C4-2B (cell line): ENCODE measurements around the gene ASAP2.

ENCODE experiments used
- H3K27ac ChIP-seq: fragments of 450-650 bp; 2 replicates; pipeline ENCODE4 v1.5.1; 2017
- ZFX ChIP-seq: fragments of 450-650 bp; IDR thresholded peaks from 2 replicates; pipeline ENCODE4 v1.6.1; 2017
- TF ChIP-seq, protein P1 (sequence below): fragments of 450-650 bp; conservative IDR thresholded peaks from 2 replicates; pipeline ENCODE4 v1.5.1; 2017; ENCODE audit warnings: mild to moderate bottlenecking

Gene ASAP2

GRCh38 chr2:9222239-9222892, 15.8 kb downstream of the ASAP2 start:
- no peak overlapping the region for H3K27ac ChIP-seq
- TF ChIP-seq ZFX: no peak
- TF ChIP-seq, protein P1, sequence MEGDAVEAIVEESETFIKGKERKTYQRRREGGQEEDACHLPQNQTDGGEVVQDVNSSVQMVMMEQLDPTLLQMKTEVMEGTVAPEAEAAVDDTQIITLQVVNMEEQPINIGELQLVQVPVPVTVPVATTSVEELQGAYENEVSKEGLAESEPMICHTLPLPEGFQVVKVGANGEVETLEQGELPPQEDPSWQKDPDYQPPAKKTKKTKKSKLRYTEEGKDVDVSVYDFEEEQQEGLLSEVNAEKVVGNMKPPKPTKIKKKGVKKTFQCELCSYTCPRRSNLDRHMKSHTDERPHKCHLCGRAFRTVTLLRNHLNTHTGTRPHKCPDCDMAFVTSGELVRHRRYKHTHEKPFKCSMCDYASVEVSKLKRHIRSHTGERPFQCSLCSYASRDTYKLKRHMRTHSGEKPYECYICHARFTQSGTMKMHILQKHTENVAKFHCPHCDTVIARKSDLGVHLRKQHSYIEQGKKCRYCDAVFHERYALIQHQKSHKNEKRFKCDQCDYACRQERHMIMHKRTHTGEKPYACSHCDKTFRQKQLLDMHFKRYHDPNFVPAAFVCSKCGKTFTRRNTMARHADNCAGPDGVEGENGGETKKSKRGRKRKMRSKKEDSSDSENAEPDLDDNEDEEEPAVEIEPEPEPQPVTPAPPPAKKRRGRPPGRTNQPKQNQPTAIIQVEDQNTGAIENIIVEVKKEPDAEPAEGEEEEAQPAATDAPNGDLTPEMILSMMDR: no peak

GRCh38 chr2:9222893-9223287, 16.3 kb downstream of the ASAP2 start:
- H3K27ac ChIP-seq: no peak overlapping the region
- no peak for TF ChIP-seq ZFX
- TF ChIP-seq, protein P1: no peak

- TF ChIP-seq ZFX: no peak
- TF ChIP-seq, protein P1: no peak
Observed at GRCh38 chr2:9225806-9226205, 19.2 kb downstream of the ASAP2 start.

GRCh38 chr2:9226458-9227380, 20.1 kb downstream of the ASAP2 start:
- no peak overlapping the region for H3K27ac ChIP-seq
- TF ChIP-seq, protein P1: no peak
- no peak for TF ChIP-seq ZFX

More at GRCh38 chr2:9225806-9226205, 19.2 kb downstream of the ASAP2 start:
- H3K27ac ChIP-seq: no peak overlapping the region

GRCh38 chr2:9228088-9228751, 21.6 kb downstream of the ASAP2 start:
- TF ChIP-seq, protein P1: no peak
- TF ChIP-seq ZFX: no peak

DNA sequence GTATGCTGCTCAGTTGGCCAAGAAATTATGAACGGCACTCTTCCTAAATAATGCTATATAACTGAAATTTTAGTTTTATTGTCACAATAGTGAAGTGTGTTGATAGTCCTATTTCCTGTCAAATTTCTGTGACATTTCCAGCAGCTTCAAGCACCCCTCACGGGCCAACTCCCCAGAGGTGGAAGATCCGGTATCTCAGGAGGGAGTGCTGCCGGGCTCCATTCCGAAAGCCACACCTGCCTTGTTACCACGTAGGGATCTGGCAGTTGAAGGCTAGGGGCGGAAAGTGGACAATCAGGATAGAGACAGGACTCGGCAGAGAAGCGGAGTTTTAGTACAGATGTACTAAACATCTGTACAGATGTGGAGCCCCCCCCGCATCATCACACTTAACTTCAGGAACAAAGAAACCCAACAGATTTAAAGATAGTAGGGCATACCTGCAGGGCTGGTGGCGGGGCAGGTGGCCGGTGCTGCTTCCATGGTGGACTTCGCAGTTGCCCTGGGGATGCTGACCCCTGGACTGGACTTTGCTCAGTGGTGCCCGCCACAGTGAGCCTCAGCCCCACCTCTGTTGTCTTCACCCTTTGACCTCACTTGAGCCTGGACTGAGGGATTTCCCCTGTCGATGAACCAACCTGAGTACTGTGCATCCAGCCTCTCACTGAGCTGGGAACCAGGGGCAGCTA, 22.3 kb downstream of the ASAP2 start:
- no peak overlapping the region for H3K27ac ChIP-seq
- no peak for TF ChIP-seq ZFX
- TF ChIP-seq, protein P1: no peak

More at GRCh38 chr2:9228088-9228751, 21.6 kb downstream of the ASAP2 start:
- H3K27ac ChIP-seq: no peak overlapping the region
